Measurements from ENCODE around the gene GPBP1.

The GPBP1 gene

GRCh38 chr5:57298295-57298984 is 124.6 kb downstream of the GPBP1 start:
- Histone ChIP-seq H3K4me3 (ENCODE audit: severe bottlenecking) (no peak overlapping the region), H3K27me3 (ENCODE audit: insufficient read depth, poor library complexity, severe bottlenecking) (no peaks in the 10 kb centered on the region), H3K9me3 (ENCODE audit: severe bottlenecking) (no peaks in the 10 kb centered on the region), H3K27ac (ENCODE audit: poor library complexity, severe bottlenecking) (no peak overlapping the region), H3K36me3 (ENCODE audit: low read depth) (no peaks in the 10 kb centered on the region), H3K4me1 (ENCODE audit: insufficient read depth, poor library complexity, severe bottlenecking) (peaks cover 9% of the 10 kb centered on the region)
- ATAC-seq (ENCODE audit: low read depth) (peak; percentile 76), DNase-seq (ENCODE audit: low spot score) (peak; percentile 79)
- peak; percentile 97 for TF ChIP-seq CTCF (IDR thresholded peaks at IDR 0.05; ENCODE audit: poor library complexity, severe bottlenecking)

GRCh38 chr5:57298985-57299491 is 125.2 kb downstream of the GPBP1 start:
- Histone ChIP-seq H3K27ac (ENCODE audit: poor library complexity, severe bottlenecking) (no peak overlapping the region), H3K36me3 (ENCODE audit: low read depth) (no peaks in the 10 kb centered on the region), H3K27me3 (ENCODE audit: insufficient read depth, poor library complexity, severe bottlenecking) (no peaks in the 10 kb centered on the region), H3K4me3 (ENCODE audit: severe bottlenecking) (no peak overlapping the region), H3K9me3 (ENCODE audit: severe bottlenecking) (no peaks in the 10 kb centered on the region), H3K4me1 (ENCODE audit: insufficient read depth, poor library complexity, severe bottlenecking) (peaks cover 9% of the 10 kb centered on the region)
- DNase-seq (ENCODE audit: low spot score) (no peak), ATAC-seq (ENCODE audit: low read depth) (peak; percentile 64)
- TF ChIP-seq CTCF (IDR thresholded peaks at IDR 0.05; ENCODE audit: poor library complexity, severe bottlenecking) = peak; percentile 61

- TF ChIP-seq CTCF (IDR thresholded peaks at IDR 0.05; ENCODE audit: poor library complexity, severe bottlenecking) = no peak
- no peaks in the 10 kb centered on the region for H3K9me3 ChIP-seq (ENCODE audit: severe bottlenecking)
Measured at GRCh38 chr5:57299986-57300385, 126.1 kb downstream of the GPBP1 start.

GRCh38 chr5:57302164-57302563 is 128.3 kb downstream of the GPBP1 start:
- Histone ChIP-seq H3K9me3 (ENCODE audit: severe bottlenecking) (peaks cover 4% of the 10 kb centered on the region), H3K4me1 (ENCODE audit: insufficient read depth, poor library complexity, severe bottlenecking) (peaks cover 9% of the 10 kb centered on the region), H3K27ac (ENCODE audit: poor library complexity, severe bottlenecking) (no peak overlapping the region), H3K4me3 (ENCODE audit: severe bottlenecking) (no peak overlapping the region), H3K27me3 (ENCODE audit: insufficient read depth, poor library complexity, severe bottlenecking) (no peaks in the 10 kb centered on the region), H3K36me3 (ENCODE audit: low read depth) (no peaks in the 10 kb centered on the region)
- ATAC-seq (ENCODE audit: low read depth) = peak; percentile 68
- TF ChIP-seq CTCF (IDR thresholded peaks at IDR 0.05; ENCODE audit: poor library complexity, severe bottlenecking) = peak; percentile 65
- no peak for DNase-seq (ENCODE audit: low spot score)

More at GRCh38 chr5:57299986-57300385, 126.1 kb downstream of the GPBP1 start:
- H3K27ac ChIP-seq (ENCODE audit: poor library complexity, severe bottlenecking) = no peak overlapping the region
- no peak for ATAC-seq (ENCODE audit: low read depth)
- no peak for DNase-seq (ENCODE audit: low spot score)
- H3K4me1 ChIP-seq (ENCODE audit: insufficient read depth, poor library complexity, severe bottlenecking) = peaks cover 9% of the 10 kb centered on the region
- H3K4me3 ChIP-seq (ENCODE audit: severe bottlenecking) = no peak overlapping the region
- H3K36me3 ChIP-seq (ENCODE audit: low read depth) = no peaks in the 10 kb centered on the region
- no peaks in the 10 kb centered on the region for H3K27me3 ChIP-seq (ENCODE audit: insufficient read depth, poor library complexity, severe bottlenecking)

GRCh38 chr5:57302643-57303042 is 128.8 kb downstream of the GPBP1 start:
- no peak for DNase-seq (ENCODE audit: low spot score)
- Histone ChIP-seq H3K27me3 (ENCODE audit: insufficient read depth, poor library complexity, severe bottlenecking) (no peaks in the 10 kb centered on the region), H3K4me1 (ENCODE audit: insufficient read depth, poor library complexity, severe bottlenecking) (peaks cover 9% of the 10 kb centered on the region), H3K27ac (ENCODE audit: poor library complexity, severe bottlenecking) (no peak overlapping the region), H3K36me3 (ENCODE audit: low read depth) (no peaks in the 10 kb centered on the region), H3K9me3 (ENCODE audit: severe bottlenecking) (peaks cover 4% of the 10 kb centered on the region), H3K4me3 (ENCODE audit: severe bottlenecking) (no peak overlapping the region)
- ATAC-seq (ENCODE audit: low read depth) = no peak
- peak; percentile 48 for TF ChIP-seq CTCF (IDR thresholded peaks at IDR 0.05; ENCODE audit: poor library complexity, severe bottlenecking)

Data from RWPE2 (cell line).